Right renal pelvis (tissue), 4 donors: ENCODE results near the gene SLC35F4. TPM values are rescaled to one million over a fixed set of nuclear protein-coding genes. Genes with fewer than 3 reads are reported as not detected.

ENCODE experiments used
- DNase-seq, 4 donors: peaks; one replicate each; pipeline ENCODE4 v3.0.0-alpha.2; 2013; ENCODE audit warnings: low read depth in 4 of 4, low spot score in 3 of 4, missing footprints in 1 of 4
- polyA plus RNA-seq, 4 donors: library from polyadenylated mRNA; unstranded; fragments of 120-200 nt; gene quantifications; one replicate each; pipeline ENCODE4 v1.2.1, GENCODE V29; 2013; ENCODE audit not compliant: insufficient read length in 4 of 4

SLC35F4 gene
- polyA plus RNA-seq, 4 donors = 2.8 to 3.3 (median 3.2) TPM

DNA sequence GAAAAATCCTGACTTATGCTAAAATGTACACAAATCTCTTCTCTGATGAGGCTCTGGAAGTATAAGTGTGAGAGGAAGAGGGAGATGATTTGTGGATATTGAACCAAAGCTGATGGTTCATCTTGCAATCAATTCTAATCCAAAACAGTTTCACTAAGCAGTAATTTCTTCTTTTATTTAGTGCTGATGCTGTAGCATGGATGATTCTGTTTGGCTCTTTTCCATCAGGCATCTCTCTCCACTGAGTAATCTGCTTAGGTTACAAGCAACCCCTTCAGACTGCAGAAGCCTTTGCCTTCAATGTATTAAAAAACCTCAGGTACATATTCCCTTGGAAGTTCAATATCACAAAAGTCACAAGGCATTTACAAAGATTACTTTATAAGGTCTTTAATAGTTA lies 213.1 kb downstream of the SLC35F4 start:
- no peak for DNase-seq

- DNase-seq = no peak
Observed at GRCh38 chr14:57641776-57642175, 224.1 kb downstream of the SLC35F4 start.

DNA sequence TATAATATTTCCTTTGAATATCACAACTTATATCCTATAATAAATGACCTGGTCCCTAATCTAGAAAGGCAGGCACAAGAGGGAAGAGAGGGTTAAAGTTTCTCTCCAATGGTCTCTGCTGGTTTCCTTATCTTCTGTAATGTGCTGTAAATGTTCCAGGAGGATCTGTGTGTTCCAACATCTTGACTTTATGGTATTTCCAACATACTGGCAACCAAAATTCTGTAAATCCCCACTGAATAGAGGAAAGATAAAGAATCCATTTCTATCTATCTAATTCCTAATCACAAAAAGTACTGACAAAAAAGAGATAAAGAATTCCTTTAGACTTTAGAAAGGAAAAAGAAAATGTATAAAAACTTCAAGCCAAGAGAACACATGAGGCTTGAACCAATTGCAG lies 225.9 kb downstream of the SLC35F4 start:
- DNase-seq = no peak

- DNase-seq = no peak
Observed at GRCh38 chr14:57637901-57638300, 228.0 kb downstream of the SLC35F4 start.

GRCh38 chr14:57634335-57634734 lies 231.6 kb downstream of the SLC35F4 start:
- no peak for DNase-seq

GRCh38 chr14:57632649-57633048 lies 233.2 kb downstream of the SLC35F4 start:
- DNase-seq = no peak

DNA sequence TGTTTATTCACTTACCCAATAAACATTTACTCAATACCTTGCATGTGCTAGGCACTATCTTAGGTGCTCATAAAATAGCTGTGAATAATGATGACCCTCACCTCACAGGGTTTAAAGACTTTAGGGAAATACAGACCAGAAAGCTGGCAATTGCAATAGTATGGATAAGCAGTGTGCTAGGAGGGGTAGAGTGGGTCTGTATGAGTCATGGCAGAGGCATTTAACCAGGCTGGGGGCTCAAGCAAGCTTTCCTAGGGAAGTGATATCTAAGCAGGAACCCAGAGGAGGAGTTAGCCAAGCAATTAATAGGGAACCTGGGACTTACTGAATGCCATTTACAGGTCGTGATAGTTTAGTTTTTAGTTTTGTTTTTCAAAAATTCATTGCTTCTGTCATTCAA lies 248.4 kb downstream of the SLC35F4 start:
- no peak for DNase-seq

- no peak for DNase-seq
Observed at GRCh38 chr14:57612946-57613345, 252.9 kb downstream of the SLC35F4 start.

GRCh38 chr14:57611555-57612075 lies 254.3 kb downstream of the SLC35F4 start:
- no peak for DNase-seq

DNA sequence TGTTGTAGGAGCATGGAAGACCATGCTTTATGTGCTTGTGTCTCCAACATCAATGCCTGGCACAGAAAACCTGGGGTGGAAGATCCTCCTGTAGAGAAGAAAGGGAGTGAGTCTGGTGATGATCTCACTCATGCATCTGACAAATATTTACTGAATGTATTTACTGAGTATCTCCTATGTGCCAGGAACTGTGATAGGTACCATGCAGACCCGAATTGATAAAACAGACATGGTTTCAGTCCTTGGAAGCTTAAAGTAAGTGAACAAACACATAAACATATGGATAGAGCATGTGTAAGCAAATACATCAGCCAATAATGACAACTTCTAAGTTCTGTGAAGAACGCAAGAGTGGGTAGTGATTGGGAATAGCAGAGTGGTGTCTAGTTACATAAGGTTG lies 255.3 kb downstream of the SLC35F4 start:
- no peak for DNase-seq

GRCh38 chr14:57609192-57610075 lies 256.5 kb downstream of the SLC35F4 start:
- no peak for DNase-seq

GRCh38 chr14:57607086-57607485 lies 258.8 kb downstream of the SLC35F4 start:
- no peak for DNase-seq

GRCh38 chr14:57583396-57583795 lies 282.5 kb downstream of the SLC35F4 start:
- no peak for DNase-seq

DNA sequence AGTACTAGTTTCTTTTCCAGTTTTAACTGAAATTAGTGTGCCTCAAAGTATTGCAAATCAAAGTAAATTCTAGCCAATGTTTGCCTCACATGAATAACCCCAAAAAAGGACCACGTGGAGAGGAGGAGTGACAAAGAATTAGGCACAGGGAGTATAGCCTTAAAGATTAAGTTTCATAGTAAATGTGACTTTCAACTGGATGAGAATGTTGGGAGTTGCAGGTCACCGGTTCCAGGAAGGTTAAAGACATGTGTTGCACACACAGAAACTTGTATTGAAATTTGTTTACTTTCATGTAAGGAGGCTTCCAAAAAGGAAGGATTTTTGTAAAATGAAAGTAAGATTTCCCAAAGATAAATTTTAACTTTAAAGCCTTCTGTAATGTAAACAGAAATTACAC lies 283.1 kb downstream of the SLC35F4 start:
- DNase-seq = no peak

DNA sequence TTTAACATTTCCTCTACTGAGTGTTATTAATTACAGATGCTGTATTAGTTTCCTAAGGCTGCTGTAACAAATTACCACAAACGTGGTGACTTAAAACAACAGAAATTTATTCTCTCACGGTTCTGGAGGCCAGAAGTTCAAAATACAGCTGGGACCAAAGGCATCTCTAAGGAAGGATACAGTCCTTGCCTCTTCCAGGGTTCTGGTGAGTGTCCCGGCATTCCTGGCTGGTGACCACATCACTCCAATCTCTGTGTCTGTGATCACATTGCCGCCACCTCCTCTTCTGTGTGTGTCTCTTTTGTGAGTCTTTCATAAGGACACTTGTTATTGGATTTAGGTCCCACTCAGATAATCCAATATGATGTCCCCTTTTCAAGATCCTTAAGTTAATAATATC lies 287.1 kb downstream of the SLC35F4 start:
- DNase-seq = no peak

- no peak for DNase-seq
Observed at GRCh38 chr14:57576498-57576897, 289.4 kb downstream of the SLC35F4 start.

DNA sequence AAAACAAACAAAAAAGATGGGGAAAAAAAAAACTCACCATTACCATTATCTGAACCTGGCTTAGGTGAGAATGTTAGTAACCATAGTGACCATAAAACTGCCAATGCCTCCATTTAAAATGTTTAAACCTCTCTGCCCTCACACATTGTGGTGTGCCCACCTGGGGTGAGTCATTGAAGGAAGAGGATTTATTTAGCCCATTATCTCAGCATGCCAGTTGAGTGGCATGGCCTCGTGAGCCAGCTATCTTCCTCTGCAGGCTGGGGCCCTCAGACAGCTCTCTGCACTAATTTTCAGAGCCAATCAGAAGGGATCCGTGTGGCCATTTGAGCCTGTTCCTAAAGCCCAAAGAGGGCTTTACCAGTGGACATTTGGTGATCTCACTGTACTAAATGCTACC lies 290.4 kb downstream of the SLC35F4 start:
- DNase-seq = no peak

DNA sequence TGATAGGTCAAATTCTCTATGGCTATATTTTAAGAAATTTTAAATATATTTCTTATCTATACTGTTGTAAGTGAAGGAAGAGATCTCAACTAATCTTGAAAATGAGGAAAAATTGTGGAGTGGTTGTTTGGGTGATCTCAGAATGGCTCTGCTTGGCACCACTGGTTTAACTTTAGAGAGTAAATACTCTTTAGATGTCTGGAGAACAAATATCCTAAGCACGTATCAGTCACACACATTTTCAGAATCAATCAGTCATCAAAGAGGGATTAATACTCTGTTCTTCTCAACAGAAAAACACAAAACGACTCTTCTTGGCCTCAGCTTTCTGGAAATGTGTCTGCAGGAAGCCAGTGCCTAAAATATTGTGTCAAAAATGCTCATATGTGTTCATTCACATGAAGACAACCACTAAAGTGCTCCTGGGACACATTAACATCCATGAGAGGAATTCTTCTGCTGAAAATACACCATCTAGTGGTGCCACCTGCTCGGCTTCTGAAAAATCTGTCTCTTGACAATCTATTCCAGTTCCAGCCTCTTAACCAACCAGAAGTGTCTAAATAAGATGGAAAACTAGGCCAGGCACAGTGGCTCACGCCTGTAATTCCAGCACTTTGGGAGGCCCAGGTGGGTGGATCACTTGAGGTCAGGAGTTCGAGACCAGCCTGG lies 291.1 kb downstream of the SLC35F4 start:
- DNase-seq = no peak

DNA sequence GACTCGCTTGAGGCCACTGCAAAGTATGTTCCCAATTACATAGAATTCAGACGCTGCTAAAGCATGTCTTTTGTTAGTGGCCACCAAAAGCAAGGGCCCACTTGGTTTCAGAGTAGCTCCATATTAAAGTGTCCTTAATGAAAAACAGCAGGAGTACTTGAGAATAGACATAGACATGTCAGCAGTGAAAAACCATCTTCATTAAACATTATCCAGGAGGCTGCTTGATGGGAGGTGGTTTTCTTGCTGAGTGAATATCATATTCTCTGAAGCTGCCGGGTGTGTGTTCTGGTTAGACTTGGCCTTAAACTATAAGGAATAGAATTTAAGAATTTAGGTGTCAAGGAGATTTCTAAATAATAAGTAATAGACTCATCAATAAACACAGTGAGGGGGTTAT lies 292.7 kb downstream of the SLC35F4 start:
- DNase-seq = no peak

DNA sequence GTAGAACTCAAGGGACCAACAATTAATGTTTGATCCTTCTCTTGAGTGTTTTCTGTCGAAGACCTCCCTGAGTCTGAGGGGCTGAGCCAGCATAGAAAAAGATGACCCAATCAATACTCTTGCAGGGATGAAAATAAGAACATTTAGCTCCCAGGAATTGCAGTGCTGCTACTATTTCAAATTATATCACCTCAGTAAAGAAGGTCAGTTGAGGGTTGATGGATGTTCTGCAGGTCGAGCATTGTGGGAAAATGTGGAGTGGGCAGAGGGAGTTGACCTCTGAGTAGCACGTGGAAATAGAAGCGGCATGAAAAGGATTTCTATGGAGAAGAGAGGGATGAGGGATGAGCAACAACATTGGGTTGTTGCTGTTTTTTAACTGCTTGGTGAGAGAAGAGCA lies 297.3 kb downstream of the SLC35F4 start:
- no peak for DNase-seq

GRCh38 chr14:57567220-57567619 lies 298.7 kb downstream of the SLC35F4 start:
- no peak for DNase-seq

GRCh38 chr14:57560681-57561080 lies 305.2 kb downstream of the SLC35F4 start:
- no peak for DNase-seq
